ENCODE results near the gene F7.
"Not testable (repeated sequence)": the region's sequence is repeated elsewhere in the genome, so short reads cannot be mapped to it uniquely, and the experiment has no call there.

Gene F7

GRCh38 chr13:113153810-113154748 lies 48.5 kb downstream of the F7 start:
- peak; percentile 43 to 51 (median 50) for DNase-seq (ENCODE audit: low read depth in 3 of 3)

- no peak for DNase-seq (ENCODE audit: low read depth in 3 of 3)
Observed at GRCh38 chr13:113155201-113155600, 49.6 kb downstream of the F7 start.

- no peak for DNase-seq (ENCODE audit: low read depth in 3 of 3)
Observed at GRCh38 chr13:113155982-113156655, 50.5 kb downstream of the F7 start.

- DNase-seq (ENCODE audit: low read depth in 3 of 3): no peak
Observed at GRCh38 chr13:113157206-113157928, 51.8 kb downstream of the F7 start.

- DNase-seq (ENCODE audit: low read depth in 3 of 3): no peak
Observed at GRCh38 chr13:113157929-113158747, 52.5 kb downstream of the F7 start, which contains the start of gene PROZ. Gene PROZ, plus strand, starts transcription at chr13:113158648. Its CDS starts 13 bp downstream, at chr13:113158661.

- no peak for DNase-seq (ENCODE audit: low read depth in 3 of 3)
Observed at GRCh38 chr13:113158946-113159345, 53.4 kb downstream of the F7 start.

GRCh38 chr13:113159701-113160100 lies 54.1 kb downstream of the F7 start:
- no peak for DNase-seq (ENCODE audit: low read depth in 3 of 3)

- no peak for DNase-seq (ENCODE audit: low read depth in 3 of 3)
Observed at GRCh38 chr13:113160983-113161382, 55.4 kb downstream of the F7 start.

GRCh38 chr13:113161433-113161832 lies 55.8 kb downstream of the F7 start:
- DNase-seq (ENCODE audit: low read depth in 3 of 3): no peak

- not testable (repeated sequence) for DNase-seq (ENCODE audit: low read depth in 3 of 3)
Observed at GRCh38 chr13:113161975-113162374, 56.4 kb downstream of the F7 start.

- DNase-seq (ENCODE audit: low read depth in 3 of 3): no peak
Observed at GRCh38 chr13:113162783-113163685, 57.4 kb downstream of the F7 start.

GRCh38 chr13:113164492-113164891 lies 58.9 kb downstream of the F7 start:
- no peak for DNase-seq (ENCODE audit: low read depth in 3 of 3)

GRCh38 chr13:113166266-113166665 lies 60.7 kb downstream of the F7 start:
- DNase-seq (ENCODE audit: low read depth in 3 of 3): no peak

GRCh38 chr13:113166681-113167080 lies 61.1 kb downstream of the F7 start:
- DNase-seq (ENCODE audit: low read depth in 3 of 3): no peak

GRCh38 chr13:113167155-113167554 lies 61.6 kb downstream of the F7 start:
- DNase-seq (ENCODE audit: low read depth in 3 of 3): no peak

GRCh38 chr13:113167575-113167974 lies 62.0 kb downstream of the F7 start:
- DNase-seq (ENCODE audit: low read depth in 3 of 3): no peak

GRCh38 chr13:113168211-113168610 lies 62.6 kb downstream of the F7 start:
- no peak for DNase-seq (ENCODE audit: low read depth in 3 of 3)

- DNase-seq (ENCODE audit: low read depth in 3 of 3): no peak
Observed at GRCh38 chr13:113169277-113170272, 64.0 kb downstream of the F7 start.

All from stimulated activated CD4-positive, alpha-beta T cell treated with anti-CD3 and anti-CD28 coated beads, TNF-alpha, amount 100 ng/mL, for 24 hours (primary cell).